Measurements from ENCODE around the gene FAT2.

FAT2 gene

DNA sequence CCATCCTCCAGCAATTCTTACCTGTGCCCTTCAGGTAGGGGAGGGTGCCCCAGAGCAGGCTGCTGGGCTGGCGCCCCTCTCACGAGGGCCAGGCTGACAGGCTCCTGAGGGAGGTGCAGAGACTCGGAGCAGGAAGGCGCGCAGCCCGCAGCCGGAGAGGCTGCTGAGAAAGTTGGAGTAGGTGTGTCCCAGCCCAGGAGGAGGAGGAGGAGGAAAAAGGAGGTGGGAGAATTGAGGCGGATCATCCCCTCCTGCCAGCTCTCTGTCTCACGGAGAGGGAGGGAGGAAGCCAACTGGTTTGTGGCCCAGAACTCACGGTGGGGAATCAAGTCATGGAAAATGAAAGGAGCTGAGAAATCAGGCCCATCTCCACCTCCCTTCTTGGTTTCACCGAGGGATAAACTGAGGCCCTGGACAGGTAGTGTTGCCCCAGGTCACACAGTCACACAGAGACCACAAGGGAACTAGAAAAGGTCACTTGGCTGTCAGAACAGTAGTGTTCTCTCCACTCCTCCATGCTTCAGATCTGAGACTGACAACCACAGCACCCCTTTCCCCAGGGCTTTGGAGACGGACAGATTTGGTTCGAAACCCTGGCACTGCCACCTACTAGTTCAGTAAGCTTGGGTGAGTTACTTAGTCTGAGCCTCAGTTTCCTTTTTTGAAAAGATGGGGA lies at the start of gene FAT2:
Gene FAT2, minus strand, starts transcription at position 188 of the 676 bp plus-strand sequence. CDS start 22,400 bp downstream, outside the sequence.
- in situ Hi-C loops (cut with MboI; ENCODE audit: low sequenced_read_pairs), result no loop called here

DNA sequence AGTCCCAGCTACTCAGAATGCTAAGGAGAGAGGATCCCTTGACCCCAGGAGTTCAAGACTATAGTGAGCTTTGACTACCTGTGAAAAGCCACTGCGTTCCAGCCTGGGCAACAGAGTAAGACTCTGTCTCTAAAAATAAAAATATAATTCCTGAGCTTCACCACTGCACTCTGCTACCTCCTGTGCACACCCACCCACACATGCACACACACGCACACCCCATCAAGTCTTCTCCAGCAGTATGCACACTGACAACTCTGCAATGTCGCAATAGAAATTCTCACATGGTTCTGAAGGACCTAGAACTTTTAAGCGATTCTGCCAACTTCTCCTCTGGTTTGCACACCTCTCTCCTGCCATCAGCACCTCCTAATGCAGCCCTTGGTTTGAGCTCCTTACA lies 47.5 kb upstream of the FAT2 start:
- in situ Hi-C loops (cut with MboI; ENCODE audit: low sequenced_read_pairs), result no loop called here

GRCh38 chr5:151637676-151638075 lies 46.5 kb upstream of the FAT2 start:
- in situ Hi-C loops (cut with MboI; ENCODE audit: low sequenced_read_pairs), result no loop called here

DNA sequence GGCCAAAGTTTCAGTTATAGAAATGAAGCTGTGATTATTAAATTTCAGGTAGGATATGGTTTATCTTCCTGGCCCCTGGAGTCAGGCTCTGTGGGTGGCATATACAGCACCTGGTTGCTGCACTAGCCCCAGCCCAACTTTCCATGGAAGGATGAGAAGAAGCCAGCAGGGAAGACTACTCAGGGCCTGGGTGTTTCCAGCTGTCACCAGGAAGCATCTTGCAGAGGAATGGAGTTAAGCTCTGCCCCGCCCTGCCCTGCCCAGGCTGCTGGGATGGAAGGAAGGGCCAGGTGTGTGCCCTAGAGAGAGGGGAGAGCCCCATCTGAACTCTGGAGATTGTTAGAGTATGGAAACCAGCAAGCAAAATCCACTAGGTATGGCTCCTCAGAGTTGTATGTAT lies 42.8 kb upstream of the FAT2 start:
- in situ Hi-C loops (cut with MboI; ENCODE audit: low sequenced_read_pairs), result no loop called here

- in situ Hi-C loops (cut with MboI; ENCODE audit: low sequenced_read_pairs), result no loop called here
These were observed 41.8 kb upstream of the FAT2 start for GRCh38 chr5:151632941-151633340.

GRCh38 chr5:151632524-151632923 lies 41.4 kb upstream of the FAT2 start:
- in situ Hi-C loops (cut with MboI; ENCODE audit: low sequenced_read_pairs), result no loop called here

DNA sequence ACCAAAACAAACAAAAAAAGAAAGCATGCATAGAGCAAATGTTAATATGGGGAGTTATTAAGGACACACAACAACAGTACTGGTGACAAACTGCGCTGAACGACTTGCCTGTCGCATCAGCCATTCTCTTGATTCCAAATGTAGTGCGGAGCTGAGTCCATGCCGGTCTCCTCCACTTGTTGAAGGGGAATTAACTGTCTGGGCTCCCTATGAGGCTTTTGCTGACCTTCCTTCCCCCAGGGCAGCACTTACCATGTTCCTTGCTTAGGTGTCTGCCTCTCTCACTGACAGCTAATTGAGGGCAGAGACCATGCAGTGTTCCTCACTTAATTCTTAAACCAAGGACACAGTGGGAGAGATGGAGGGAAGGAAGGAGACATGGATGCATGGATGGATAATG lies 40.8 kb upstream of the FAT2 start:
- in situ Hi-C loops (cut with MboI; ENCODE audit: low sequenced_read_pairs), result no loop called here

- in situ Hi-C loops (cut with MboI; ENCODE audit: low sequenced_read_pairs), result no loop called here
These were observed 39.0 kb upstream of the FAT2 start for GRCh38 chr5:151630088-151630487.

DNA sequence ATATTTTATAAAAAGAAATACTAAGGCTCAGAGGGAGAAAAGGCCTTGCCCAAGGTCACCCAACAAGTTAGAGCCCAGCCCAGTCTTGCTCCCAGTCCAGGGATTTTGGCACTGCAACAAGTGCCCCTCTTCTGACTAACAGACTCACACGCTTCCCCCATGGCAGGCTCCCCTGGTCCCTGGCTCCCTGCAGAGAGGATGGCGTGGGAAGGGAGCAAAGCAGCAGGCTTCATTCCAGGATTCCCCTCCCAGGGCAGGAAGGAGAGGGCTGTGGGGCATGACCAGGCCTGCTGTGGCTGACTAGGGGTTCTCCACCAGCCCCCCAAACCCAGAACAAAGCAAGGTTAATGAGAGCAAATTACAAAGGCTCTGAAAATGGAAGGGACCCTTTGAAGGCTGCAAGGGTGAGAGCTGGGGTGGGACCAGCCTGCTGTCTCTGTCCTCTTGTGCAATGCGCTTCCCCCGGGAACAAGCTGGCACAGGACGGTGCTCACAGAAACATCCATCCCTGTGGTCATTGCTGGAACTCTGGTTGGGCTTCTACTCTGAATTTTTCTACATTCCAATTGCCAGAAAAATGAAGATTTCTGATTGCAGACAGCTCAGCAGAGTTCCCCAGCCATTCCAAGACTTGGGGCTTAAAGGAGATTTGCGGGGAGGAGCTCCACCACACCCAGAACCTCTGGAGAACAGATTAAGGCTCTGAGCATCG lies 37.1 kb upstream of the FAT2 start:
- in situ Hi-C loops (cut with MboI; ENCODE audit: low sequenced_read_pairs), result no loop called here

GRCh38 chr5:151627650-151628049 lies 36.5 kb upstream of the FAT2 start:
- in situ Hi-C loops (cut with MboI; ENCODE audit: low sequenced_read_pairs), result no loop called here

- in situ Hi-C loops (cut with MboI; ENCODE audit: low sequenced_read_pairs), result no loop called here
These were observed 34.2 kb upstream of the FAT2 start for GRCh38 chr5:151625285-151625684.

DNA sequence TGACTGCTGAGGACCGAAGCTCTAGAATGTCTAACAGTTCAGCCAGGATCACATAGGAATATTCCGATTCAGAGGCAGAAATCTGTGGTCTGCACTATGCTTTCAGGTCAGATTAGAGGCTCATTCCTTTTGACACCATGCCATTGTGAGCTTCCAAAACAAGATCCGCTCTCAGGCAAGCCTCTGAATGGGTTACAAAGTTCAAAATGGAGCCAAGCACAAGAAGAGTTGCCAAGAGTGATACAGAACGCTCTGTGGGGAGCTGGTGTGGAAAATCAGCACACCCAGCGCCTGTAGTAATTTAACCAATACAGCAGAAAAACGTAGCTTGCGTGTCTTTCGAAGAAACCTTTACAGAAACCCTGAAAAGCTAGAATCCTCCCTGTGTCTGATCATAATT lies 33.3 kb upstream of the FAT2 start:
- in situ Hi-C loops (cut with MboI; ENCODE audit: low sequenced_read_pairs), result no loop called here

GRCh38 chr5:151622367-151623088 lies 31.4 kb upstream of the FAT2 start:
- in situ Hi-C loops (cut with MboI; ENCODE audit: low sequenced_read_pairs), result no loop called here

DNA sequence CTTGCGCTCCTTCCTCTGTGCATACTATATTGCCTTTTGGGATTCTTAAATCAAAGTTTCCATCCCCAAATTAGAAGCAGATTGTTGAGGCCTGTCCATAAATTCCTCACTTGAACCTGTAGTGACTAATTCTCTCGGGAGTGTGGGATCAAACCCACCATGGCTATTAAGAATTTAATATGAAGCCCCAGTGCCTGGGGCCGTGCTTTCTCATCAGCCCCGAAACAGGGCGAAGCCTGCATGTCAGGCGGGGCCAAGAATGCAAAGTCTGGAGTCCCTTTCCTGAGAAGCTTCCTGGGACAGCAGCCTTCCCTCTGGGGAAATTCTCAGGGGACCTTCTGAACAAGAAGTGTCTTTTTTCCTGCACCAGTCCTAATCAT lies 29.3 kb upstream of the FAT2 start:
- in situ Hi-C loops (cut with MboI; ENCODE audit: low sequenced_read_pairs), result no loop called here

- in situ Hi-C loops (cut with MboI; ENCODE audit: low sequenced_read_pairs), result no loop called here
These were observed 28.8 kb upstream of the FAT2 start for GRCh38 chr5:151619812-151620460.

- in situ Hi-C loops (cut with MboI; ENCODE audit: low sequenced_read_pairs), result no loop called here
These were observed 27.8 kb upstream of the FAT2 start for GRCh38 chr5:151618907-151619306.

DNA sequence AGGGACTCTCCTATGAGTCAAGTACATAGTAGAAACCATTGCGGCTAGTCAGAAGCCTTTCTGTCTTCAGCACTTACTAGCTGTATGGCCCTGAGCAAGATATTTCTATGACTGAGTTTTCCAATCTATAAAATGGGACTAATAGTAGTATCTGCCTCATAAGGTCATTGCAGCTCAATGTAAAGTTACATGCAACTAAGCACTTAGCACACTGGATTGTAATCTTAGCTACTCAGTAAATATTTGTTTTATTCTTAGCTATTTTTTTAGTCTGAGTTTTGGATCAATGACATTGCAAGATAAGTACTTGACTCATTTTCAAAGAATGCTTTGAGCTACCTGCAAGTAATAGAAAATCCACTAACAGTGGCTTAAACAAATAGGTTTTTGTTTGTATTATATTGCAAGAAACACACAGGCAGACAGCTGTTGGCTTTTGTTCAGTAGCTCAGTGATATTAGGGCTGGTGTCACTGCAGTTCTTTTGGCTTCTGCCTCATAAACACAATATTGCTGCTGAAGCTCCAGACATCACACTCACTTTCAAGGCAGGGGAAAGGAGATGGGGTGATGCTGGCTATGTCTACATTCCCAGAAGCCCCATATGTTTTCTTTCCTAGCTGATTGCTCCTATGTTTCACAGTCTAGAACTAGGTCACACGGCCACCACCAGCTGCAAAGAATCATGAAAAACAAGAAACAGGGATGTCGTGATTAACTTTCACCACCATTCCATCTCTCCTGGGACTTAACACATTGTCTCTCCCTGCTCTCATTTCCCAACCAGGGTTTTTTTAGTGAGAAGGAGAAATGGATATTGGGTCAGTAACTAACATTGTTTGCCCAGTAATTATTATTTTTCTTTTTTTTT lies 26.9 kb upstream of the FAT2 start:
- in situ Hi-C loops (cut with MboI; ENCODE audit: low sequenced_read_pairs), result no loop called here

DNA sequence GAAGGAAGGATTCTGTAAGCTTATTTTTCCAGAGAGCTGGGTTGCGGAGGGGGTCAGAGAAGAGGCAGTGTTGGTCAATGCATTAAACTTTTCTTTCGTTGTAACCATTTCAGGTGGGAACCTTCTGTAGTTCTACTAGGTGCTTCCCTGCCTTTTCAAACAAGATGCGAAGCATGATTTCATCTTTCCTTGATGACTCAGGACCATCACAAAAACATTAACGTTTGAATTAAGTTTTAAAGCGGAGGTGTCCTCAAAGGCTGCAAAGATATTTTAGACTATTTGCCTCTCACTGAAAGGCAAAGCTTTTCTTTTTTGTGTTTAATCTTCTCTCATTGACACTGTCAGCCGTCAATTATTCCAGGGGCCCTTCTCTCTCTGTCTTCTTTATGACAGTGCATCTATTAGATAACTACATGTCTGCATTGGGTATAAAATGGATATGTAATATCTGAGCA lies 26.3 kb upstream of the FAT2 start:
- in situ Hi-C loops (cut with MboI; ENCODE audit: low sequenced_read_pairs), result no loop called here

- in situ Hi-C loops (cut with MboI; ENCODE audit: low sequenced_read_pairs), result no loop called here
These were observed 24.3 kb upstream of the FAT2 start for GRCh38 chr5:151615431-151615830.

- in situ Hi-C loops (cut with MboI; ENCODE audit: low sequenced_read_pairs), result no loop called here
These were observed 23.4 kb upstream of the FAT2 start for GRCh38 chr5:151614565-151614964.

Data from HL-60/S4 (cell line).